IMR-90 (cell line): ENCODE results near the gene FAM53B.

Source experiments
- CEBPB ChIP-seq: IDR thresholded peaks from 2 replicates; pipeline ENCODE4 v1.6.1; 2012; ENCODE audit warnings: low read depth, low read length, improper control_type of control experiment
- FOS ChIP-seq: fragments of 150-350 bp; IDR thresholded peaks from 2 replicates; pipeline ENCODE4 v1.6.1; 2016; ENCODE audit warnings: low read depth, low read length
- MAFK ChIP-seq: IDR thresholded peaks from 2 replicates; pipeline ENCODE4 v1.6.1; 2012; ENCODE audit warnings: low read depth, low read length, improper control_type of control experiment
- MAZ ChIP-seq: IDR thresholded peaks from 2 replicates; pipeline ENCODE4 v1.6.1; 2012; ENCODE audit warnings: low read depth, mild to moderate bottlenecking, low read length, improper control_type of control experiment, moderate library complexity, borderline replicate concordance
- MXI1 ChIP-seq: IDR thresholded peaks from 2 replicates; pipeline ENCODE4 v1.6.1; 2012; ENCODE audit warnings: low read depth, mild to moderate bottlenecking, low read length, moderate library complexity, borderline replicate concordance
- NFE2L2 ChIP-seq: fragments of 150-350 bp; IDR thresholded peaks from 2 replicates; pipeline ENCODE4 v1.6.1; 2016; ENCODE audit warnings: low read depth, mild to moderate bottlenecking, low read length
- POLR2A ChIP-seq: IDR thresholded peaks from 2 replicates; pipeline ENCODE4 v1.6.1; 2012; ENCODE audit warnings: mild to moderate bottlenecking, low read depth, low read length
- RAD21 ChIP-seq: IDR thresholded peaks from 2 replicates; pipeline ENCODE4 v1.6.1; 2012; ENCODE audit warnings: low read length, improper control_type of control experiment
- RCOR1 ChIP-seq: IDR thresholded peaks from 2 replicates; pipeline ENCODE4 v1.6.1; 2012; ENCODE audit warnings: mild to moderate bottlenecking, low read length, improper control_type of control experiment; ENCODE audit not compliant: insufficient replicate concordance
- RFX5 ChIP-seq: IDR thresholded peaks from 2 replicates; pipeline ENCODE4 v1.8.0; 2012; ENCODE audit warnings: low read depth, mild to moderate bottlenecking, low read length, moderate library complexity
- SMC3 ChIP-seq: fragments of 150-350 bp; IDR thresholded peaks from 2 replicates; pipeline ENCODE4 v1.6.1; 2016; ENCODE audit warnings: low read depth, mild to moderate bottlenecking, antibody characterized with exemption, low read length, moderate library complexity
- TF ChIP-seq, protein P1 (sequence below): conservative IDR thresholded peaks from 2 replicates; pipeline ENCODE4 v1.5.1; 2012; ENCODE audit warnings: mild to moderate bottlenecking, low read depth, low read length, improper control_type of control experiment
- TF ChIP-seq, protein P2 (sequence below): fragments of 150-350 bp; IDR thresholded peaks from 2 replicates; pipeline ENCODE4 v1.6.1; 2017; ENCODE audit warnings: mild to moderate bottlenecking, antibody characterized with exemption, low read length, low read depth

DNA sequence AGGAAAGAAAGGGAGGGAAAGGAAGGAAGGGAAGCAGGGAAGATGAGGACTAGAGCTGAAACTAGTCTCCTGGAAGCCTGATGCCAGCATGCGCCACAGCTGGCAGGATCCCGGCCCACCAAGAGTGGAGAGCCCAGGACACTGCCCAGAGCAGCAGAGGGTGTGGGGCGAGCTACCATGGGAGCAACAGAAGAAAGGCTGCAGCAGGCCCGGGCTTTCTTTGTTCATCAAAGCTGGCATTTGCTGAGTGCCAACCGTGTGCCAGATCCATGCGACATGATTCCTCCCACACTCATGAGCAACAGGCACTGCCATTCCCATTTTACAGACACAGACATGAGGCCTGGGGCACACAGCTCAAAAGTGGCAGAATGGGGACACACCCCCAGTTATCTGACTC is 68.9 kb downstream of the FAM53B start:
- TF ChIP-seq, protein P1, sequence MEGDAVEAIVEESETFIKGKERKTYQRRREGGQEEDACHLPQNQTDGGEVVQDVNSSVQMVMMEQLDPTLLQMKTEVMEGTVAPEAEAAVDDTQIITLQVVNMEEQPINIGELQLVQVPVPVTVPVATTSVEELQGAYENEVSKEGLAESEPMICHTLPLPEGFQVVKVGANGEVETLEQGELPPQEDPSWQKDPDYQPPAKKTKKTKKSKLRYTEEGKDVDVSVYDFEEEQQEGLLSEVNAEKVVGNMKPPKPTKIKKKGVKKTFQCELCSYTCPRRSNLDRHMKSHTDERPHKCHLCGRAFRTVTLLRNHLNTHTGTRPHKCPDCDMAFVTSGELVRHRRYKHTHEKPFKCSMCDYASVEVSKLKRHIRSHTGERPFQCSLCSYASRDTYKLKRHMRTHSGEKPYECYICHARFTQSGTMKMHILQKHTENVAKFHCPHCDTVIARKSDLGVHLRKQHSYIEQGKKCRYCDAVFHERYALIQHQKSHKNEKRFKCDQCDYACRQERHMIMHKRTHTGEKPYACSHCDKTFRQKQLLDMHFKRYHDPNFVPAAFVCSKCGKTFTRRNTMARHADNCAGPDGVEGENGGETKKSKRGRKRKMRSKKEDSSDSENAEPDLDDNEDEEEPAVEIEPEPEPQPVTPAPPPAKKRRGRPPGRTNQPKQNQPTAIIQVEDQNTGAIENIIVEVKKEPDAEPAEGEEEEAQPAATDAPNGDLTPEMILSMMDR: no peak
- no peak for TF ChIP-seq RCOR1
- no peak for TF ChIP-seq FOS
- TF ChIP-seq POLR2A: no peak
- no peak for TF ChIP-seq CEBPB
- TF ChIP-seq, protein P2, sequence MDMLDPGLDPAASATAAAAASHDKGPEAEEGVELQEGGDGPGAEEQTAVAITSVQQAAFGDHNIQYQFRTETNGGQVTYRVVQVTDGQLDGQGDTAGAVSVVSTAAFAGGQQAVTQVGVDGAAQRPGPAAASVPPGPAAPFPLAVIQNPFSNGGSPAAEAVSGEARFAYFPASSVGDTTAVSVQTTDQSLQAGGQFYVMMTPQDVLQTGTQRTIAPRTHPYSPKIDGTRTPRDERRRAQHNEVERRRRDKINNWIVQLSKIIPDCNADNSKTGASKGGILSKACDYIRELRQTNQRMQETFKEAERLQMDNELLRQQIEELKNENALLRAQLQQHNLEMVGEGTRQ: no peak
- TF ChIP-seq NFE2L2: no peak
- TF ChIP-seq MAZ: no peak
- TF ChIP-seq MXI1: no peak
- no peak for TF ChIP-seq RFX5
- TF ChIP-seq RAD21: no peak
- TF ChIP-seq SMC3: no peak
- no peak for TF ChIP-seq MAFK
